Measurements from ENCODE around the gene SLC23A3.

Gene SLC23A3

GRCh38 chr2:219186754-219187456 lies 17.1 kb upstream of the SLC23A3 start:
- H3K27ac Mint-ChIP-seq: peak overlapping the region; percentile 88
- no peak for DNase-seq
- no peaks in the 10 kb centered on the region for H3K27me3 Mint-ChIP-seq
- H3K4me3 Mint-ChIP-seq: no peak overlapping the region
- H3K4me1 Mint-ChIP-seq (ENCODE audit: low read depth): peaks cover 33% of the 10 kb centered on the region
- no peaks in the 10 kb centered on the region for H3K9me3 Mint-ChIP-seq
- peaks cover 43% of the 10 kb centered on the region for H3K36me3 Mint-ChIP-seq (ENCODE audit: low read depth)

GRCh38 chr2:219184121-219184520 lies 14.3 kb upstream of the SLC23A3 start:
- H3K27me3 Mint-ChIP-seq: no peaks in the 10 kb centered on the region
- H3K4me3 Mint-ChIP-seq: no peak overlapping the region
- no peak for DNase-seq
- peaks cover 68% of the 10 kb centered on the region for H3K36me3 Mint-ChIP-seq (ENCODE audit: low read depth)
- H3K4me1 Mint-ChIP-seq (ENCODE audit: low read depth): peaks cover 61% of the 10 kb centered on the region
- no peaks in the 10 kb centered on the region for H3K9me3 Mint-ChIP-seq
- peak overlapping the region; percentile 5 for H3K27ac Mint-ChIP-seq

GRCh38 chr2:219183151-219183772 lies 13.4 kb upstream of the SLC23A3 start:
- Mint-ChIP-seq H3K36me3 (ENCODE audit: low read depth) (peaks cover 74% of the 10 kb centered on the region), H3K27me3 (no peaks in the 10 kb centered on the region), H3K4me1 (ENCODE audit: low read depth) (peaks cover 66% of the 10 kb centered on the region), H3K27ac (peak overlapping the region; percentile 83), H3K4me3 (no peak overlapping the region), H3K9me3 (no peaks in the 10 kb centered on the region)
- DNase-seq: no peak

- no peak for DNase-seq
- Mint-ChIP-seq H3K27ac (peak overlapping the region; percentile 83), H3K36me3 (ENCODE audit: low read depth) (peaks cover 78% of the 10 kb centered on the region), H3K4me1 (ENCODE audit: low read depth) (peaks cover 67% of the 10 kb centered on the region), H3K27me3 (no peaks in the 10 kb centered on the region), H3K9me3 (no peaks in the 10 kb centered on the region), H3K4me3 (no peak overlapping the region)
These were observed 12.7 kb upstream of the SLC23A3 start for GRCh38 chr2:219182331-219183150.

GRCh38 chr2:219181531-219181930 lies 11.7 kb upstream of the SLC23A3 start:
- Mint-ChIP-seq H3K4me3 (no peak overlapping the region), H3K27ac (peak overlapping the region; percentile 83), H3K4me1 (ENCODE audit: low read depth) (peaks cover 62% of the 10 kb centered on the region), H3K27me3 (no peaks in the 10 kb centered on the region), H3K9me3 (no peaks in the 10 kb centered on the region), H3K36me3 (ENCODE audit: low read depth) (peaks cover 81% of the 10 kb centered on the region)
- no peak for DNase-seq

GRCh38 chr2:219180961-219181360 lies 11.1 kb upstream of the SLC23A3 start:
- no peak for DNase-seq
- Mint-ChIP-seq H3K27me3 (no peaks in the 10 kb centered on the region), H3K36me3 (ENCODE audit: low read depth) (peaks cover 81% of the 10 kb centered on the region), H3K9me3 (no peaks in the 10 kb centered on the region), H3K27ac (peak overlapping the region; percentile 83), H3K4me1 (ENCODE audit: low read depth) (peaks cover 59% of the 10 kb centered on the region), H3K4me3 (no peak overlapping the region)

- Mint-ChIP-seq H3K27me3 (no peaks in the 10 kb centered on the region), H3K36me3 (ENCODE audit: low read depth) (peaks cover 80% of the 10 kb centered on the region), H3K4me3 (peak overlapping the region; percentile 83), H3K9me3 (no peaks in the 10 kb centered on the region), H3K4me1 (ENCODE audit: low read depth) (peaks cover 68% of the 10 kb centered on the region), H3K27ac (peak overlapping the region; percentile 88)
- DNase-seq: no peak
These were observed 10.0 kb upstream of the SLC23A3 start for GRCh38 chr2:219179601-219180465.

- no peaks in the 10 kb centered on the region for H3K9me3 Mint-ChIP-seq
- H3K27ac Mint-ChIP-seq: peak overlapping the region; percentile 88
- peaks cover 75% of the 10 kb centered on the region for H3K4me1 Mint-ChIP-seq (ENCODE audit: low read depth)
- peak overlapping the region; percentile 83 for H3K4me3 Mint-ChIP-seq
- no peak for DNase-seq
- H3K36me3 Mint-ChIP-seq (ENCODE audit: low read depth): peaks cover 82% of the 10 kb centered on the region
- no peaks in the 10 kb centered on the region for H3K27me3 Mint-ChIP-seq
These were observed 8.7 kb upstream of the SLC23A3 start for GRCh38 chr2:219178377-219179175.

- Mint-ChIP-seq H3K4me3 (peak within 1 kb of the TSS; percentile 92), H3K27me3 (no peaks in the 10 kb centered on the region), H3K36me3 (ENCODE audit: low read depth) (peaks cover 81% of the 10 kb centered on the region), H3K4me1 (ENCODE audit: low read depth) (peaks cover 68% of the 10 kb centered on the region), H3K27ac (peak within 1 kb of the TSS; percentile 99), H3K9me3 (no peaks in the 10 kb centered on the region)
- peak; percentile 89 for DNase-seq
These were observed 7.9 kb upstream of the SLC23A3 start, which contains the start of gene RETREG2 for GRCh38 chr2:219177552-219178376. RETREG2 (plus strand) TSS chr2:219178275; CDS start chr2:219178353, 78 bp downstream.

GRCh38 chr2:219176818-219177551 lies 7.2 kb upstream of the SLC23A3 start, which contains the start of gene CNPPD1:
CNPPD1 (minus strand) TSS chr2:219176925; CDS start chr2:219176828, 97 bp downstream.
- peak within 1 kb of the TSS; percentile 92 for H3K4me3 Mint-ChIP-seq
- H3K36me3 Mint-ChIP-seq (ENCODE audit: low read depth): peaks cover 81% of the 10 kb centered on the region
- peaks cover 64% of the 10 kb centered on the region for H3K4me1 Mint-ChIP-seq (ENCODE audit: low read depth)

GRCh38 chr2:219175928-219176817 lies 6.3 kb upstream of the SLC23A3 start:
- Mint-ChIP-seq H3K9me3 (no peaks in the 10 kb centered on the region), H3K36me3 (ENCODE audit: low read depth) (peaks cover 81% of the 10 kb centered on the region), H3K27me3 (no peaks in the 10 kb centered on the region), H3K4me1 (ENCODE audit: low read depth) (peaks cover 63% of the 10 kb centered on the region), H3K27ac (peak overlapping the region; percentile 99), H3K4me3 (peak overlapping the region; percentile 92)
- DNase-seq: no peak

More at GRCh38 chr2:219176818-219177551, 7.2 kb upstream of the SLC23A3 start, which contains the start of gene CNPPD1:
- Mint-ChIP-seq H3K9me3 (no peaks in the 10 kb centered on the region), H3K27ac (peak within 1 kb of the TSS; percentile 99), H3K27me3 (no peaks in the 10 kb centered on the region)
- peak; percentile 91 for DNase-seq

Data from activated T-cell treated with anti-CD3 and anti-CD28 coated beads, Interleukin-2, amount 50 U/mL, for 24 hours (primary cell).